Measurements from ENCODE around the gene GRK3. TPM values are rescaled to one million over a fixed set of nuclear protein-coding genes. Genes with fewer than 3 reads are reported as not detected.

GRK3 gene
- total RNA-seq, 1 donor from 2014 or later: 1.1 TPM

GRCh38 chr22:25746012-25746373 is 181.5 kb downstream of the GRK3 start:
- Mint-ChIP-seq H3K27ac (ENCODE audit: unreplicated experiment) (no peak overlapping the region), H3K4me3 (ENCODE audit: unreplicated experiment) (no peak overlapping the region), H3K4me1 (ENCODE audit: unreplicated experiment) (peaks cover 6% of the 10 kb centered on the region), H3K27me3 (ENCODE audit: unreplicated experiment) (no peaks in the 10 kb centered on the region), H3K36me3 (ENCODE audit: unreplicated experiment) (no peaks in the 10 kb centered on the region), H3K9me3 (ENCODE audit: unreplicated experiment) (no peaks in the 10 kb centered on the region)
- TF ChIP-seq CTCF (IDR thresholded peaks at IDR 0.05): no peak
- DNase-seq (ENCODE audit: extremely low spot score, unreplicated experiment): no peak

GRCh38 chr22:25747245-25747944 is 182.9 kb downstream of the GRK3 start:
- no peak overlapping the region for H3K27ac Mint-ChIP-seq (ENCODE audit: unreplicated experiment)
- no peak for DNase-seq (ENCODE audit: extremely low spot score, unreplicated experiment)
- H3K27me3 Mint-ChIP-seq (ENCODE audit: unreplicated experiment): no peaks in the 10 kb centered on the region
- peaks cover 6% of the 10 kb centered on the region for H3K4me1 Mint-ChIP-seq (ENCODE audit: unreplicated experiment)
- TF ChIP-seq CTCF (IDR thresholded peaks at IDR 0.05): no peak
- H3K9me3 Mint-ChIP-seq (ENCODE audit: unreplicated experiment): no peaks in the 10 kb centered on the region
- no peak overlapping the region for H3K4me3 Mint-ChIP-seq (ENCODE audit: unreplicated experiment)
- H3K36me3 Mint-ChIP-seq (ENCODE audit: unreplicated experiment): no peaks in the 10 kb centered on the region

- H3K4me3 Mint-ChIP-seq (ENCODE audit: unreplicated experiment): no peak overlapping the region
- no peaks in the 10 kb centered on the region for H3K27me3 Mint-ChIP-seq (ENCODE audit: unreplicated experiment)
- no peaks in the 10 kb centered on the region for H3K36me3 Mint-ChIP-seq (ENCODE audit: unreplicated experiment)
- peaks cover 6% of the 10 kb centered on the region for H3K4me1 Mint-ChIP-seq (ENCODE audit: unreplicated experiment)
- no peak for TF ChIP-seq CTCF (IDR thresholded peaks at IDR 0.05)
- H3K9me3 Mint-ChIP-seq (ENCODE audit: unreplicated experiment): no peaks in the 10 kb centered on the region
- H3K27ac Mint-ChIP-seq (ENCODE audit: unreplicated experiment): no peak overlapping the region
- DNase-seq (ENCODE audit: extremely low spot score, unreplicated experiment): no peak
These were observed 183.7 kb downstream of the GRK3 start for GRCh38 chr22:25748140-25748539.

- DNase-seq (ENCODE audit: extremely low spot score, unreplicated experiment): no peak
- H3K36me3 Mint-ChIP-seq (ENCODE audit: unreplicated experiment): no peaks in the 10 kb centered on the region
These were observed 184.2 kb downstream of the GRK3 start for GRCh38 chr22:25748704-25749103.

More at GRCh38 chr22:25748704-25749103, 184.2 kb downstream of the GRK3 start:
- H3K9me3 Mint-ChIP-seq (ENCODE audit: unreplicated experiment): no peaks in the 10 kb centered on the region
- no peak overlapping the region for H3K4me3 Mint-ChIP-seq (ENCODE audit: unreplicated experiment)
- no peaks in the 10 kb centered on the region for H3K27me3 Mint-ChIP-seq (ENCODE audit: unreplicated experiment)
- no peak overlapping the region for H3K27ac Mint-ChIP-seq (ENCODE audit: unreplicated experiment)
- no peak for TF ChIP-seq CTCF (IDR thresholded peaks at IDR 0.05)
- peaks cover 6% of the 10 kb centered on the region for H3K4me1 Mint-ChIP-seq (ENCODE audit: unreplicated experiment)

Measured in osteocyte (in vitro differentiated cells).